Measurements from ENCODE around the gene CRK.
"Not testable (repeated sequence)": the region's sequence is repeated elsewhere in the genome, so short reads cannot be mapped to it uniquely, and the experiment has no call there.

The CRK gene

GRCh38 chr17:1420163-1420562, 35.9 kb downstream of the CRK start:
- DNase-seq = no peak

- DNase-seq = not testable (repeated sequence)
These were observed 37.6 kb downstream of the CRK start for GRCh38 chr17:1418476-1418875.

GRCh38 chr17:1416414-1416813, 39.6 kb downstream of the CRK start:
- DNase-seq = no peak

- no peak for DNase-seq
These were observed 41.4 kb downstream of the CRK start for GRCh38 chr17:1414634-1415033.

GRCh38 chr17:1414001-1414574, 41.9 kb downstream of the CRK start:
- no peak for DNase-seq

GRCh38 chr17:1413281-1413791, 42.7 kb downstream of the CRK start:
- no peak for DNase-seq

GRCh38 chr17:1412185-1413110, 43.6 kb downstream of the CRK start:
- DNase-seq = no peak

GRCh38 chr17:1402262-1402586, 53.8 kb downstream of the CRK start:
- no peak for DNase-seq

- peak; percentile 89 for DNase-seq
These were observed 56.1 kb downstream of the CRK start, which contains the start of gene YWHAE for GRCh38 chr17:1399679-1400512. Gene YWHAE (minus strand): TSS chr17:1400222. CDS start chr17:1400110, 112 bp downstream.

GRCh38 chr17:1398931-1399678, 56.9 kb downstream of the CRK start:
- DNase-seq = no peak

GRCh38 chr17:1398028-1398427, 58.0 kb downstream of the CRK start:
- no peak for DNase-seq

GRCh38 chr17:1395876-1396665, 60.0 kb downstream of the CRK start:
- DNase-seq = not testable (repeated sequence)

GRCh38 chr17:1391577-1391976, 64.5 kb downstream of the CRK start:
- DNase-seq = no peak

- DNase-seq = no peak
These were observed 65.3 kb downstream of the CRK start for GRCh38 chr17:1390432-1391367.

- DNase-seq = not testable (repeated sequence)
These were observed 68.4 kb downstream of the CRK start for GRCh38 chr17:1387490-1388227.

GRCh38 chr17:1386675-1387190, 69.3 kb downstream of the CRK start:
- DNase-seq = not testable (repeated sequence)

- DNase-seq = no peak
These were observed 69.8 kb downstream of the CRK start for GRCh38 chr17:1386265-1386664.

- no peak for DNase-seq
These were observed 70.2 kb downstream of the CRK start for GRCh38 chr17:1385861-1386260.

GRCh38 chr17:1384905-1385435, 71.1 kb downstream of the CRK start:
- DNase-seq = no peak

Measured in NCI-H2227 treated with DMSO at 0.1 percent for 48 hours (cell line).